Body of pancreas (tissue), 4 donors: Measurements from ENCODE around the gene DSG1.

ENCODE experiments used
- POLR2A ChIP-seq, 3 donors: fragments of 450-650 bp; IDR thresholded peaks; one replicate each; pipeline ENCODE4 v1.6.1; 2016; ENCODE audit warnings: antibody characterized with exemption in 3 of 3, mild to moderate bottlenecking in 2 of 3
- TF ChIP-seq, protein P1 (sequence below), 7 experiments: fragments of 450-650 bp in 4 of 7; fragments of 200-600 bp in 3 of 7; sonication (generic) in 3 of 7; IDR thresholded peaks; one replicate each; pipeline ENCODE4 v1.5.1; 2016 to 2019; ENCODE audit warnings: antibody characterized with exemption in 7 of 7

- TF ChIP-seq, protein P1, sequence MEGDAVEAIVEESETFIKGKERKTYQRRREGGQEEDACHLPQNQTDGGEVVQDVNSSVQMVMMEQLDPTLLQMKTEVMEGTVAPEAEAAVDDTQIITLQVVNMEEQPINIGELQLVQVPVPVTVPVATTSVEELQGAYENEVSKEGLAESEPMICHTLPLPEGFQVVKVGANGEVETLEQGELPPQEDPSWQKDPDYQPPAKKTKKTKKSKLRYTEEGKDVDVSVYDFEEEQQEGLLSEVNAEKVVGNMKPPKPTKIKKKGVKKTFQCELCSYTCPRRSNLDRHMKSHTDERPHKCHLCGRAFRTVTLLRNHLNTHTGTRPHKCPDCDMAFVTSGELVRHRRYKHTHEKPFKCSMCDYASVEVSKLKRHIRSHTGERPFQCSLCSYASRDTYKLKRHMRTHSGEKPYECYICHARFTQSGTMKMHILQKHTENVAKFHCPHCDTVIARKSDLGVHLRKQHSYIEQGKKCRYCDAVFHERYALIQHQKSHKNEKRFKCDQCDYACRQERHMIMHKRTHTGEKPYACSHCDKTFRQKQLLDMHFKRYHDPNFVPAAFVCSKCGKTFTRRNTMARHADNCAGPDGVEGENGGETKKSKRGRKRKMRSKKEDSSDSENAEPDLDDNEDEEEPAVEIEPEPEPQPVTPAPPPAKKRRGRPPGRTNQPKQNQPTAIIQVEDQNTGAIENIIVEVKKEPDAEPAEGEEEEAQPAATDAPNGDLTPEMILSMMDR (IDR thresholded peaks at IDR 0.05) = no peak
- TF ChIP-seq POLR2A (IDR thresholded peaks at IDR 0.05) = no peak
Observed at GRCh38 chr18:31316974-31317373, 986 bp upstream of the DSG1 start.
